Endometrial microvascular endothelial cells (primary cell): ENCODE data around the gene ACADL. TPM values are rescaled to one million over a fixed set of nuclear protein-coding genes. Genes with fewer than 3 reads are reported as not detected.

Experiments
- in situ Hi-C: cut with HindIII; loops from 2 replicates; pipeline ENCODE4 v1.10.0; 2017; ENCODE audit warnings: low sequenced_read_pairs, low pct_unique_long_range_greater_than_20kb; ENCODE audit errors: inconsistent ontology term
- total RNA-seq: library from RNA; depleted of rRNA; stranded (reverse); fragments of >200 nt; gene quantifications from one replicate; pipeline ENCODE4 v1.2.3, GENCODE V29; 2015; ENCODE audit errors: inconsistent ontology term

The ACADL gene
- not detected for total RNA-seq

GRCh38 chr2:210224941-210225672 lies at the start of gene ACADL:
Gene ACADL (minus strand): TSS chr2:210225447. CDS start chr2:210225263, 184 bp downstream.
- in situ Hi-C loops, result no loop called here

GRCh38 chr2:210271300-210271699 lies 46.1 kb upstream of the ACADL start:
- in situ Hi-C loops, result no loop called here

GRCh38 chr2:210269148-210269547 lies 43.9 kb upstream of the ACADL start:
- in situ Hi-C loops, result no loop called here

- in situ Hi-C loops, result no loop called here
Observed at GRCh38 chr2:210268281-210268680, 43.0 kb upstream of the ACADL start.

- in situ Hi-C loops, result no loop called here
Observed at GRCh38 chr2:210267698-210268097, 42.5 kb upstream of the ACADL start.

GRCh38 chr2:210264282-210264681 lies 39.0 kb upstream of the ACADL start:
- in situ Hi-C loops, result no loop called here

GRCh38 chr2:210263841-210264240 lies 38.6 kb upstream of the ACADL start:
- in situ Hi-C loops, result no loop called here

- in situ Hi-C loops, result no loop called here
Observed at GRCh38 chr2:210262036-210262435, 36.8 kb upstream of the ACADL start.

- in situ Hi-C loops, result no loop called here
Observed at GRCh38 chr2:210259687-210260086, 34.4 kb upstream of the ACADL start.

- in situ Hi-C loops, result no loop called here
Observed at GRCh38 chr2:210252699-210253606, 27.7 kb upstream of the ACADL start.

GRCh38 chr2:210250622-210251021 lies 25.4 kb upstream of the ACADL start:
- in situ Hi-C loops, result no loop called here

- in situ Hi-C loops, result no loop called here
Observed at GRCh38 chr2:210233487-210233886, 8.2 kb upstream of the ACADL start.

GRCh38 chr2:210230984-210231383 lies 5.7 kb upstream of the ACADL start:
- in situ Hi-C loops, result no loop called here

GRCh38 chr2:210230518-210230917 lies 5.3 kb upstream of the ACADL start:
- in situ Hi-C loops, result no loop called here

- in situ Hi-C loops, result no loop called here
Observed at GRCh38 chr2:210228586-210228985, 3.3 kb upstream of the ACADL start.

GRCh38 chr2:210227290-210228088 lies 2.2 kb upstream of the ACADL start:
- in situ Hi-C loops, result no loop called here

- in situ Hi-C loops, result no loop called here
Observed at GRCh38 chr2:210226223-210226622, 976 bp upstream of the ACADL start.

- in situ Hi-C loops, result no loop called here
Observed at GRCh38 chr2:210224591-210224940, 681 bp downstream of the ACADL start.

GRCh38 chr2:210215120-210215519 lies 10.1 kb downstream of the ACADL start:
- in situ Hi-C loops, result no loop called here
